HG02623 (cell line): Measurements from ENCODE around the gene USP22.

Experiments
- ATAC-seq: cut with Tn5 transposase; IDR thresholded peaks from one replicate; pipeline ENCODE4 v1.9.1; 2021; ENCODE audit warnings: moderate library complexity; ENCODE audit not compliant: unreplicated experiment

USP22 gene

GRCh38 chr17:21002309-21003006 is 40.4 kb downstream of the USP22 start:
- no peak for ATAC-seq

DNA sequence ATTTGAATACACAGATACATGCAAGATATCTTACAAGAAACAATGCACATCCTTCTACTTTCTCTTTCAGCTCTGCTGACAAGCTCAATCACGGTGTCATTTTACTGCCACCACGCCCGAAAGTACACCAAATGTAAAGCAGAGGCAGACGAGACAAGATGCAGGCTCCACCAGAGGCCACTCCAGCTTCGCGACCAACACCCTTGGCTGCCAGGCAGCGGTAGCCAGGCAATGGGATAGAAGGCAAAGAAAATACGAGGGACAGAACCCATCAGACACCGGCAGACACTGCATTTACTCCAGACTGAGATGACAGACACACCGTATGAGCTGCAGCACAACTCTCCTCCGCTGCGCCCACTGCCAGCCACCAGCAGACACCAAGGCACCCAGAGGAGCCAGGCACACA is 41.0 kb downstream of the USP22 start:
- no peak for ATAC-seq

DNA sequence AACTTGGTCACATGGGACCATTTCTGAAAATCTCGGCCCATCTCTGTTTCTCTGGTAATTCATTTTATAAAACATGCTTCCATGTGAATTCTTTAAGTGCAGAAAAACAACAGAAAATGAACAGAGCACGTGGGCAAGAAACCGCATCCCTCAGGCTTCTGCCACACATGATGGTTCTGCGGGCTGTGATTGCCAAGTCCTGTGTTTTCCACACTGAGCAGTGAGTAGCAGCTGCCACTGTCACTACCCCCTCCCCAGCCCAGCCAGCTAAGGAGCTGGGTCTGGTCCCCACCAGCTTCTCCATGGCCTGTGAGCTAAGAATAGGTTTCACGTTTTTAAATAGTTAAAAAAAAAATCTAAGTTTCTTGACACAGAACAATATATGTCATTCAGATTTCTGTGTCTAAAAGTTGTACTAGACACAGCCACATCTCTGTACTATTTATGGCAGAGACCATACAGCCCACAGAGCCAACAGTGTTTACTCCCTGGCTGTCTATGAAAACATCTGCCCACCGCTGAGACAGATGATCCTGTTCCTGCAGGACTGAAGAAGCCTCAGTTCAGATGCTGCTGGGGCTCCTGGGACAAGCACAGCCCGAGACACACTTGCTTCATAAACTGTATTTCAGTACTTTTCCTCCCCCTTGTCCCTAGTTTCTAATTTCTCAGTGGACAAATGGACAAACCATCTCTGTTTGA is 41.5 kb downstream of the USP22 start:
- ATAC-seq = no peak

GRCh38 chr17:20999841-21000532 is 42.8 kb downstream of the USP22 start:
- ATAC-seq = no peak

- no peak for ATAC-seq
Observed at GRCh38 chr17:20999044-20999573, 43.7 kb downstream of the USP22 start.

DNA sequence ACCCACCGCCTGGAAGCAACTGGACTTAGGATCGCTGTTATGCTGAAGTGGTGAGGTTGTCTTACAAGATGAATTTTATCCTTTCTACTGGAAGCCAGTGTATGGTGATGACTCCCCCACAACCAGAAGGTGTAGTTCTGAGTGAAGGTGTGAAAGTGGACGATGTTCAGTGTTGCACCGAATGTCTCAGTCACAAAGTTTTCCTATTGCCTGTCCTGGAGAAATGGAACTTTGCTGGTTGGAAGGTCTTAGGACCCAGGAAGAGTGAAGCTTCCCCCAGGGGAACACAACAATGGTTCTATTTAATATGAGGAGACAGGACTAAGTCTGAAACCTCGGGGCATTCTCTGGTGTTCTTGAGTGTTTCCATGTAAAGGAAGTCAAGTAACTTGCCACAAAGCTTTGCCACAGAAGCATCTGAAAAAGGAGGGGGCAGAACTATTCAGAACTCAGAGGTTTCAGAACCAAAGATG is 44.2 kb downstream of the USP22 start:
- no peak for ATAC-seq

- no peak for ATAC-seq
Observed at GRCh38 chr17:20997711-20998570, 44.9 kb downstream of the USP22 start.

DNA sequence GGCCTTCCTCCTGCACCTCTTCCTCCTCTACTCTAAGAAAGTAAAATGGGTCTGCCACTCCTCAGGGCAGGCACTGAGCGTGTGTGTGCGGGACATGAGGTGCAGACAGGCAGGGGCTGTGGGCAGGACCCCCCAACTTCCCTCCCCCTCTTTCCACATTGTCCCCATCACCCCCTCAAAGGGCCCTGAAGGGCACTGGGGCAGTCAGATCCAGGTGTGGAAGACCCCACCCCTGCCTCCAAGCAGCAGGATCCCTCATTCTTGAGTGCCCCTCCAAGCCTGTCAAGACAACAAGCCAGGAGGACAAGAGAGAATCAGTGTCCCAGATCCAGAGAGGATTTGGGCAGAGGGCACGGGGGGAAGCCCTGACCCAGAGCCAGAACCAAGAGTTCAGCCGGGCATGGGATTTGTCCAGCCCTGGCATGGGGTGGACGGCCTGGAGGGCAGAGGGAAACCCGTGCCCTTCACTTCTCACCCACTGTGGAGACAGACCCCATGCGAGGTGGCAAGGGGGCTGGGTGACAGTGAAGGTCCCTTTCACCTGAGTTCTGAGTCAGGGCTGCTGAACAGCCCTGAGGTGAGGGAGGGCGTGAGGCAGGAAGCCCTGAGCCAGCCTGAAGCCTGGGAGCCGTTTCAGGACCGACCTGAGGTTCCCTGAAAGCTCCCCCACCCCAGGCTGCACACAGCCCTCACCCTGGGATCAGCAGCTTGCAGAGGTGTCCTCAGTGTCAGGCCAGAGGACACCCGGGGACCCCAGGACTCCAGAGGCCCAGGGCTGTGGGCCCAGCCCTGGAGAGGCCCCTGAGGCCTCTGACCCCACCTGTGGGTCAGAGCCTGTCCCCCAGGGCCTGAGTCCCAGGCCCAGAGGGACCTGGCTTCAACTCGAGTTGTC is 45.8 kb downstream of the USP22 start:
- no peak for ATAC-seq

GRCh38 chr17:20995873-20996723 is 46.7 kb downstream of the USP22 start:
- no peak for ATAC-seq

- no peak for ATAC-seq
Observed at GRCh38 chr17:20995164-20995872, 47.5 kb downstream of the USP22 start.

GRCh38 chr17:20994779-20995149 is 48.0 kb downstream of the USP22 start:
- ATAC-seq = no peak

DNA sequence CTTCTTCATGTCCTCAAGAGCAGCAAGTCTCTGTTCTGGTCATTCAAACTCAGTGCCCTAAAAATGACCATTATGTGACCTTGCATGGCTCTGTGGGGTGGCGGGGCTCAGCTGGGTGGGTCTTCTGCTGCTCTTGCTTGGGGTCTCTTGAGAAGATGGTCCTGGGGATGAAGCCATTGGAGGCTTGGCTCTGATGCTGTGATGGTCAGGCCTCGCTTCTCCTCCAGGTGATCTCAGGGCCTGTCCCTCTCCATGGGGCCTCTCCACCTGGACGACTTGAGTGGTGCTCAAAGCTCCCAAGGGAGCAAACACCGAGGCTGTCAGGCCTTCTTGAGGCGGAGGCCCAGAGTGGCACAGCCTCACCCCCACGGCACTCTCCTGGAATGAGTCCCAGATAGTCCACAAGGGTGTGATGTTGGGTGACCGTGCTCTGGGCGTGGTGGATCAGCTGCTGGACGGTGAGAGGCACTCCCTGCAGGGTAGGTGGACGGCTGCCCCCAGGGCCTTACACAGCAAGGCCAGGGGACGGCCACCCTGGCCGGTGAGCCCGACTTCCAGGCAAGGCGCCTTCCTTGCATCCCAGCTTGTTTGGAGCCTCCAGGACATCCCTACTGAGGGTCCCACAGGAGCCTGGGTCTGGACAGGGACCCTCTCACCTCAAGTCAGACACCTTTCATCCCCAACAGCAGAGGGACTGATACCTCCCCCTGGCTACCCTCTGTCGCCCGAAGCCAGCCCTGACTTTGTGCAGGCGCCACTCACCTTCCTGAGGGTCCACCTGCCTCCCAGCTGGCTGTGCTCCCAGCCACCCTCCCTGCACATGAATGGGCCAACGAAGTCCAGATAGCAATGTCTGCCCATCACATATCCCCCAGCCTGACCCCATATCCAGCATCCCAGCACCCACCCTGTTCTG is 48.7 kb downstream of the USP22 start:
- ATAC-seq = no peak

DNA sequence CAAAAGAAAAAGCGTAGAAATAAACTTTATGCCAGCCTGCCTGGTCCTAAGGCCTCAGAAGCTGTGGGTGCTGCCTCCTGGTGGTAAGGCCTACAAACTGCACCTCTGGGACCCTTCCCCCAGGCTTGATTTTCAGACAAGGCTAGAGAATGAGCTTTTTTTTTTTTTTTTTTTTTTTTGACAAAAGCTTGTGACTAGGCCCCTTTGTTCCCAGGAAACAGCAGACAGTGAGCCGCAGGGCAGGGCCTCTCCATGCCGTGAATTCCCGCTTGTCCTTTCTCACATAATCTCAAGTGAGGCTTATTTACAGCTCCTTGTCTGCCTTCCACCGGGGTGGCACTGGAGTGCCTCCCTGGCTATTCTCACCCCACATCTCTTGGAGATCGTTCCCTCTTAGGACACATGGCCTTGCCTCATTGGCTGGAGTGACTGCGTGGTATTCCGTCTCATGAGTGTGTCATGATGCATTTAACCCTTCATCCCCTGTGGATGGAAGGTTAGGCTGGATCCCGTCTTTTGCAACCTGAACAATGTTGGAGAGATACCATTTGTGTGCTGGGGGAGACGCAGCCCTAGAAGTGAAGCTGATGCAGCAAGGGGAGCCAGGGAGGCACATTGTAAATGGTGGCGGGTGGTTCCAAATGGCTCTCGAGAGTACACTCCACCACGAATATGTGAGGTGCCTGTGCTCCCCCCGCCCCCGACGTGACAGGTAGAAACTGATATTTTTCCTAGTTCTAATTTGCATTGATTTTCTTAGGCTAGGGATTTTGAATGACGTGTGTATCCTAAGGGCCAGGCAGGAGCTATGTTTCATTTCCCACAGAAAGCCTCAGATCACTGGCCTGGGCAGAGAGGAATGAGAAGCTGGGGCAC is 49.6 kb downstream of the USP22 start:
- no peak for ATAC-seq

GRCh38 chr17:20992416-20992815 is 50.4 kb downstream of the USP22 start:
- ATAC-seq = no peak

GRCh38 chr17:20991276-20992037 is 51.4 kb downstream of the USP22 start:
- ATAC-seq = no peak
